SU-DHL-6 (cell line): ENCODE data around the gene KDM2A.

Experiments used
- H2AFZ ChIP-seq: fragments of 200-600 bp; sonication (generic); 2 replicates; pipeline ENCODE4 v1.6.1; 2014; ENCODE audit warnings: low read depth, mild to moderate bottlenecking, moderate library complexity, mixed read lengths, antibody characterized with exemption, low read length; ENCODE audit not compliant: severe bottlenecking
- H3F3A ChIP-seq: fragments of 200-600 bp; shearing (Covaris generic); 2 replicates; pipeline ENCODE4 v1.6.0; 2016; ENCODE audit warnings: antibody characterized with exemption, mild to moderate bottlenecking; ENCODE audit not compliant: insufficient read depth
- H3K27ac ChIP-seq: fragments of 200-600 bp; sonication (generic); 2 replicates; pipeline ENCODE4 v1.5.1; 2016; ENCODE audit warnings: low read depth, mild to moderate bottlenecking, low read length, moderate library complexity, mixed read lengths
- H3K27me3 ChIP-seq: fragments of 200-600 bp; sonication (generic), shearing (Covaris generic); 2 replicates; pipeline ENCODE4 v1.6.0; 2014; ENCODE audit warnings: mild to moderate bottlenecking, low read length
- H3K36me3 ChIP-seq: fragments of 200-600 bp; sonication (generic); 2 replicates; pipeline ENCODE4 v1.6.1; 2014; ENCODE audit warnings: mild to moderate bottlenecking, low read length, mixed read lengths
- H3K4me2 ChIP-seq: fragments of 300-600, 200-600 bp; shearing (Covaris generic), sonication (generic); 2 replicates; pipeline ENCODE4 v1.6.0; 2014; ENCODE audit warnings: low read length, low read depth, mild to moderate bottlenecking; ENCODE audit not compliant: poor library complexity, severe bottlenecking
- H3K4me3 ChIP-seq: fragments of 200-600 bp; sonication (generic); 2 replicates; pipeline ENCODE4 v1.5.1; 2014; ENCODE audit warnings: antibody characterized with exemption, low read length, mild to moderate bottlenecking, mixed read lengths; ENCODE audit not compliant: insufficient read depth, poor library complexity, severe bottlenecking
- H3K79me2 ChIP-seq: fragments of 200-600 bp; sonication (generic); 2 replicates; pipeline ENCODE4 v1.6.1; 2014; ENCODE audit warnings: mild to moderate bottlenecking, low read length, moderate library complexity; ENCODE audit not compliant: insufficient read depth
- H3K9ac ChIP-seq: fragments of 200-600 bp; sonication (generic); 2 replicates; pipeline ENCODE4 v1.7.0; 2014; ENCODE audit warnings: mild to moderate bottlenecking, low read length
- H3K9me2 ChIP-seq: fragments of 200-600 bp; sonication (generic); replicated peaks from 2 replicates; pipeline ENCODE4 v1.6.1; 2014; ENCODE audit warnings: low read length; ENCODE audit not compliant: insufficient read depth
- H3K9me3 ChIP-seq: fragments of 200-600 bp; sonication (generic); 2 replicates; pipeline ENCODE4 v1.6.1; 2014; ENCODE audit warnings: low read length, mixed read lengths; ENCODE audit not compliant: insufficient read depth
- H4K20me1 ChIP-seq: fragments of 200-600 bp; sonication (generic); 2 replicates; pipeline ENCODE4 v1.6.1; 2014; ENCODE audit warnings: low read depth, mild to moderate bottlenecking, antibody characterized with exemption, low read length, moderate library complexity, mixed read lengths
- EZH2phosphoT487 ChIP-seq: fragments of 200-600 bp; sonication (generic), shearing (Covaris generic); conservative IDR thresholded peaks from 2 replicates; pipeline ENCODE4 v1.6.1; 2018; ENCODE audit warnings: mild to moderate bottlenecking, antibody characterized with exemption, low read length, moderate library complexity, mixed read lengths
- TF ChIP-seq, protein P1 (sequence below): fragments of 200-600 bp; sonication (generic); IDR thresholded peaks from one replicate; pipeline ENCODE4 v1.5.1; 2017; ENCODE audit warnings: antibody characterized with exemption, mild to moderate bottlenecking, low read length, moderate library complexity; ENCODE audit not compliant: insufficient read depth, poor library complexity, severe bottlenecking

KDM2A gene

GRCh38 chr11:67269401-67270255 is 150.6 kb downstream of the KDM2A start:
- H3K4me3 ChIP-seq, result peak overlapping the region; percentile 65
- peak overlapping the region; percentile 93 for H3K27ac ChIP-seq
- no peaks in the 10 kb centered on the region for H3K27me3 ChIP-seq
- peaks cover 78% of the 10 kb centered on the region for H3K79me2 ChIP-seq
- no peaks in the 10 kb centered on the region for H3K9me3 ChIP-seq
- no peaks in the 10 kb centered on the region for H3K9me2 ChIP-seq
- H3F3A ChIP-seq, result peaks cover 28% of the 10 kb centered on the region
- no peaks in the 10 kb centered on the region for H4K20me1 ChIP-seq
- TF ChIP-seq, protein P1, sequence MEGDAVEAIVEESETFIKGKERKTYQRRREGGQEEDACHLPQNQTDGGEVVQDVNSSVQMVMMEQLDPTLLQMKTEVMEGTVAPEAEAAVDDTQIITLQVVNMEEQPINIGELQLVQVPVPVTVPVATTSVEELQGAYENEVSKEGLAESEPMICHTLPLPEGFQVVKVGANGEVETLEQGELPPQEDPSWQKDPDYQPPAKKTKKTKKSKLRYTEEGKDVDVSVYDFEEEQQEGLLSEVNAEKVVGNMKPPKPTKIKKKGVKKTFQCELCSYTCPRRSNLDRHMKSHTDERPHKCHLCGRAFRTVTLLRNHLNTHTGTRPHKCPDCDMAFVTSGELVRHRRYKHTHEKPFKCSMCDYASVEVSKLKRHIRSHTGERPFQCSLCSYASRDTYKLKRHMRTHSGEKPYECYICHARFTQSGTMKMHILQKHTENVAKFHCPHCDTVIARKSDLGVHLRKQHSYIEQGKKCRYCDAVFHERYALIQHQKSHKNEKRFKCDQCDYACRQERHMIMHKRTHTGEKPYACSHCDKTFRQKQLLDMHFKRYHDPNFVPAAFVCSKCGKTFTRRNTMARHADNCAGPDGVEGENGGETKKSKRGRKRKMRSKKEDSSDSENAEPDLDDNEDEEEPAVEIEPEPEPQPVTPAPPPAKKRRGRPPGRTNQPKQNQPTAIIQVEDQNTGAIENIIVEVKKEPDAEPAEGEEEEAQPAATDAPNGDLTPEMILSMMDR, result no peak
- no peak overlapping the region for H2AFZ ChIP-seq
- H3K36me3 ChIP-seq, result no peaks in the 10 kb centered on the region
- peak overlapping the region; percentile 97 for H3K9ac ChIP-seq
- peak overlapping the region; percentile 58 for H3K4me2 ChIP-seq

DNA sequence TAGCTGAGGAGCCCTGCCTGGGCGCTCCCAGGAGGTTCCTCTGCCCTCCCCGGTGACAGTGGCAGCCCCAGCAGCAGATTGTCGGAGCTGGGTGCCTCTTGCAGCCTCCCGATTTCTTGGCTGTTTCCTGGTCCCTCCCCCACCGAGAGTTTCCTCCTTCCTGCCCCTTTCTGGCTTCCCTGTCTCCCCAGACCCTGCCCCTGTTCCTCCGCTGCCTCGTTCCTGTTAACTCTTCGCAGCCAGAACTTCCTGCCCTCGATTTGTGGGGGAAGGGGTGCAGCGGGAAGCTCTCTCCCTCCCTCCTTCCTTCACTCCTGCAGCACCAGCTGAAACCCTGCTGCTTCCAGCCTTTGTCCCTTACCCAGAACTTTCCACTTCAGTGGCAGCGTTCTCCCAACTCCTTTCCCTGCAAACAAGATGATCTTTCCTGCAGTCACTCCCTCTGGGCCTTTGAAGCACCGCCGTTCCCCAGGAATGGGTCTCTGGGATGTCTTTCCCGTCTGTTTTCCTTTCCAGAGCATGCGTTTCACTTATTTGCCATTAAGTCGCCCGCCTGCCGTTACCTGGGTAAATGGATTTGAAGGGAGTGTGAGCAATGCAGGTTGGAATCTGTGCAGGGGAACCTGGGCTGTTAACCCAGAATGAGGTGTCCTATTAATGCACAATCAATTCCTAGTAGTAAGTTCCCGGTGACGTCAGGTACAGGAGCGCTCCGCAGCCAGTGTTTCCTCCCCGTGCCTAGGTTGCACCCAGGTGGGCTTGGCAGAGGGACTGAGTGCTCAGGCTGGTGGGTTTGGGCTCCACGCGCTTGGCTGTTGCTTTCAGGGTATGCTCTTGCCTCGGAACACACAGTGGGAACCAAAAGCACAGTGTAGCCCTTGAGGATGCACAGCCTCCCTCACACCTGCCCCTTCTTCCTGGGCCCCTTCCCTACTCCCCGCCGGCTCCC is 151.5 kb downstream of the KDM2A start:
- Histone ChIP-seq H3K4me3 (peak overlapping the region; percentile 65), H3K9me2 (no peaks in the 10 kb centered on the region), H2AFZ (no peak overlapping the region), H3K9ac (peak overlapping the region; percentile 97), H3K27me3 (no peaks in the 10 kb centered on the region), H4K20me1 (no peaks in the 10 kb centered on the region), H3F3A (peaks cover 28% of the 10 kb centered on the region), H3K79me2 (peaks cover 87% of the 10 kb centered on the region), H3K9me3 (no peaks in the 10 kb centered on the region), H3K4me2 (peak overlapping the region; percentile 58), H3K27ac (peak overlapping the region; percentile 93), H3K36me3 (no peaks in the 10 kb centered on the region)
- TF ChIP-seq, protein P1, result no peak
- no peak for TF ChIP-seq EZH2phosphoT487

GRCh38 chr11:67271205-67271540 is 152.1 kb downstream of the KDM2A start:
- Histone ChIP-seq H4K20me1 (no peaks in the 10 kb centered on the region), H3F3A (peaks cover 34% of the 10 kb centered on the region), H3K9ac (peak overlapping the region; percentile 97), H3K4me3 (peak overlapping the region; percentile 65), H2AFZ (no peak overlapping the region), H3K27me3 (no peaks in the 10 kb centered on the region), H3K27ac (peak overlapping the region; percentile 93), H3K9me2 (no peaks in the 10 kb centered on the region), H3K4me2 (peak overlapping the region; percentile 58), H3K36me3 (no peaks in the 10 kb centered on the region), H3K79me2 (peaks cover 94% of the 10 kb centered on the region), H3K9me3 (no peaks in the 10 kb centered on the region)
- TF ChIP-seq, protein P1, result no peak
- no peak for TF ChIP-seq EZH2phosphoT487
